Stomach (tissue), 9 donors: ENCODE data around the gene TMEM132D. TPM values are rescaled to one million over a fixed set of nuclear protein-coding genes. Genes with fewer than 3 reads are reported as not detected.

Experiments
- DNase-seq, 2 donors: peaks; one replicate each; pipeline versions ENCODE4 v3.0.0 to v3.0.0-alpha.2; 2013 to 2019
- H3K27ac ChIP-seq, 5 donors: fragments of 200-600 bp in 4 of 5; sonication (generic) in 4 of 5; one replicate each; pipeline ENCODE4 v1.5.1; 2013 to 2019; ENCODE audit warnings: mild to moderate bottlenecking in 1 of 5, moderate library complexity in 1 of 5
- H3K27me3 ChIP-seq, 3 donors: fragments of 200-600 bp; sonication (generic); one replicate each; pipeline ENCODE4 v1.5.1; 2017 to 2019; ENCODE audit warnings: mixed run types in 1 of 3
- H3K36me3 ChIP-seq, 4 donors: fragments of 200-600 bp; sonication (generic); 1 replicate in 3 of 4; 2 replicates in 1 of 4; pipeline ENCODE4 v1.5.1; 2016 to 2019
- H3K4me1 ChIP-seq, 4 donors: fragments of 200-600 bp; sonication (generic); one replicate each; pipeline ENCODE4 v1.5.1; 2016 to 2019
- H3K4me3 ChIP-seq, 4 donors: fragments of 200-600 bp; sonication (generic) in 3 of 4; one replicate each; pipeline ENCODE4 v1.5.1; 2016 to 2019; ENCODE audit warnings: mild to moderate bottlenecking in 1 of 4
- H3K9me3 ChIP-seq, 4 donors: fragments of 200-600 bp; sonication (generic); one replicate each; pipeline ENCODE4 v1.5.1; 2016 to 2019
- EP300 ChIP-seq: sonication (generic); formaldehyde crosslinking; IDR thresholded peaks from one replicate; pipeline ENCODE4 v1.6.1; 2017; ENCODE audit warnings: antibody characterized with exemption
- POLR2A ChIP-seq, 4 donors: fragments of 450-650 bp; IDR thresholded peaks; one replicate each; pipeline ENCODE4 v1.6.1; 2016; ENCODE audit warnings: antibody characterized with exemption in 4 of 4, control low read depth in 2 of 4, mild to moderate bottlenecking in 1 of 4, moderate library complexity in 1 of 4
- POLR2AphosphoS5 ChIP-seq, 3 donors: sonication (generic); formaldehyde crosslinking; IDR thresholded peaks; one replicate each; pipeline ENCODE4 v1.6.1; 2016; ENCODE audit warnings: antibody characterized with exemption in 3 of 3
- WGBS, 5 donors: extraction: QIAGEN DNeasy Blood & Tissue Kit in 3 of 5; methylation state at CpG; one replicate each; pipeline versions ENCODE4 v1.1.5 to v1.1.7; 2013 to 2018; 5-methylcytosine and 5-hydroxymethylcytosine counted together
- intact Hi-C: fragments of 100-400 bp; cut with DNase I; formaldehyde crosslinking; loops from one replicate; pipeline ENCODE4 v1.15.1; 2023; ENCODE audit warnings: low total_unique reads
- polyA plus RNA-seq, 3 donors: library from polyadenylated mRNA; stranded (reverse); fragments of 200-250 nt; gene quantifications; one replicate each; pipeline ENCODE4 v1.2.3, GENCODE V29; 2013
- total RNA-seq, 5 donors: library from RNA; depleted of rRNA; stranded (reverse); fragments of >200 nt; gene quantifications; one replicate each; pipeline versions ENCODE4 v1.1.0 to v1.2.3, GENCODE V29; 2014 to 2016
- TF ChIP-seq, protein P1 (sequence below), 7 experiments: fragments of 450-650 bp in 4 of 7; fragments of 200-600 bp in 3 of 7; sonication (generic) in 3 of 7; IDR thresholded peaks; one replicate each; pipeline ENCODE4 v1.5.1; 2016 to 2019; ENCODE audit warnings: antibody characterized with exemption in 7 of 7, control low read depth in 2 of 7, mild to moderate bottlenecking in 1 of 7
- donor health status: healthy with polysubstance abuse.
- donor health status: Bipolar disorder and iron deficiency.
- donor health status: healthy.

TMEM132D gene
- total and polyA plus RNA-seq, 8 donors, result 0.29 to 0.92 TPM; not detected in 6

DNA sequence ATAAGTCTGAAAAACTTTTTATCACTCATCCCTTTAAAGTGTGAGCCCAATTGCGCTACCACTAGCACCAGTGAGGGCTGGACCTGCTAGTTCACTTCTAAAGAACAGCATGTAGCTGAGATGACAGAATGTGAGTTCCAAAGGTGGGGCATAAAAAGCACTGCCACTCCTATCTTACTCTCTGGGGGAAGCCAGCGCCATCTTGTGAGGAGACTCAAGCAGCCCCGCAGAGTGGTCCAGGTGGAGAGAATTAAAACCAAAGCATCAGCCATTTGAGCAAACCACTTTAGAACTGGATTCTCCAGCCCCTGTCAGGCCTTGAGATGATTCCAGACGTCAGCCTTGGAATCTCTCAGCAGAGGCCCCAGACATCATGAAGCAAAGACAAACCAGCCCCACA is 39.9 kb downstream of the TMEM132D start:
- H3K36me3 ChIP-seq, result no peaks in the 10 kb centered on the region
- H3K4me1 ChIP-seq, result no peaks in the 10 kb centered on the region
- DNase-seq, result no peak
- no peak overlapping the region for H3K27ac ChIP-seq
- no peak overlapping the region for H3K4me3 ChIP-seq
- intact Hi-C loops, result no loop called here
- TF ChIP-seq POLR2A (IDR thresholded peaks at IDR 0.05) (no peak), EP300 (no peak), POLR2AphosphoS5 (IDR thresholded peaks at IDR 0.05) (no peak)
- TF ChIP-seq, protein P1, sequence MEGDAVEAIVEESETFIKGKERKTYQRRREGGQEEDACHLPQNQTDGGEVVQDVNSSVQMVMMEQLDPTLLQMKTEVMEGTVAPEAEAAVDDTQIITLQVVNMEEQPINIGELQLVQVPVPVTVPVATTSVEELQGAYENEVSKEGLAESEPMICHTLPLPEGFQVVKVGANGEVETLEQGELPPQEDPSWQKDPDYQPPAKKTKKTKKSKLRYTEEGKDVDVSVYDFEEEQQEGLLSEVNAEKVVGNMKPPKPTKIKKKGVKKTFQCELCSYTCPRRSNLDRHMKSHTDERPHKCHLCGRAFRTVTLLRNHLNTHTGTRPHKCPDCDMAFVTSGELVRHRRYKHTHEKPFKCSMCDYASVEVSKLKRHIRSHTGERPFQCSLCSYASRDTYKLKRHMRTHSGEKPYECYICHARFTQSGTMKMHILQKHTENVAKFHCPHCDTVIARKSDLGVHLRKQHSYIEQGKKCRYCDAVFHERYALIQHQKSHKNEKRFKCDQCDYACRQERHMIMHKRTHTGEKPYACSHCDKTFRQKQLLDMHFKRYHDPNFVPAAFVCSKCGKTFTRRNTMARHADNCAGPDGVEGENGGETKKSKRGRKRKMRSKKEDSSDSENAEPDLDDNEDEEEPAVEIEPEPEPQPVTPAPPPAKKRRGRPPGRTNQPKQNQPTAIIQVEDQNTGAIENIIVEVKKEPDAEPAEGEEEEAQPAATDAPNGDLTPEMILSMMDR (IDR thresholded peaks at IDR 0.05), result no peak
- WGBS, 5 donors, result 68 to 82% (median 68%) methylated on average over 4 of the region's 4 CpGs
- no peaks in the 10 kb centered on the region for H3K27me3 ChIP-seq
- H3K9me3 ChIP-seq, result peaks cover 0 to 26% (median 17%) of the 10 kb centered on the region in 4 donors

DNA sequence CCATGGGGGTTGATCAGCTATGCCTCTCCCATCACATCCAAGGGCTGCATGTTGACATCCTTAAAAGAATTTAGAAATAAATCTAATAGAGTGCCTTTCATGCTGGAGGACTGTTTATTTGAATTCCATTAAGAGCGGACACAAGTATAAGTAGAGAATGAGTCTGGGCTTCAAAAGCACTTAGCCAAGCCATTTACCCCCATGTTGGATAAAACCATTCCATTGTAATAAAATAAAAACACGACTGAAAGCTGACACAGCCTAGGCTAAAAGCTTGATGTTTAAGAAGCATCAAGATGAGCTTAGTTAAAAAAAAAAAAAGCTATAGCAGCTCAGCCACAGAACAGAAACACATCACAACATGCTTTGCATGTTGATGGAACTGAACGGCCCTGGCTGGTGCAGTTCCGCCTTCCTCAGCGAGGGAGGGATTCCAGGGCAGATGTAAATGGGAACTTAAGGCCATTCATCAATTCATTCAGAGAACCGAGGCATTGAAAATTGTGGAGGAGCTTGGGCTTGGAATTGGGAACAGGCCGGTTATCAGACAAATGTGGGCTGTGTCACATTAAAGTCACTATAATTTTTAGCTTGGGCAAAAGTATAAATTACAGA is 41.2 kb downstream of the TMEM132D start:
- intact Hi-C loops, result no loop called here
- H3K4me3 ChIP-seq, result no peak overlapping the region
- H3K4me1 ChIP-seq, result no peaks in the 10 kb centered on the region
- TF ChIP-seq POLR2AphosphoS5 (IDR thresholded peaks at IDR 0.05), result no peak
- TF ChIP-seq EP300, result no peak
- no peak for TF ChIP-seq POLR2A (IDR thresholded peaks at IDR 0.05)
- TF ChIP-seq, protein P1 (IDR thresholded peaks at IDR 0.05), result no peak
- no peaks in the 10 kb centered on the region for H3K27me3 ChIP-seq
- no peak for DNase-seq
- no peak overlapping the region for H3K27ac ChIP-seq
- H3K9me3 ChIP-seq, result peaks cover 0 to 26% (median 17%) of the 10 kb centered on the region in 4 donors
- H3K36me3 ChIP-seq, result no peaks in the 10 kb centered on the region
- WGBS, 5 donors, result 43 to 61% (median 50%) methylated on average over 7 of the region's 7 CpGs

DNA sequence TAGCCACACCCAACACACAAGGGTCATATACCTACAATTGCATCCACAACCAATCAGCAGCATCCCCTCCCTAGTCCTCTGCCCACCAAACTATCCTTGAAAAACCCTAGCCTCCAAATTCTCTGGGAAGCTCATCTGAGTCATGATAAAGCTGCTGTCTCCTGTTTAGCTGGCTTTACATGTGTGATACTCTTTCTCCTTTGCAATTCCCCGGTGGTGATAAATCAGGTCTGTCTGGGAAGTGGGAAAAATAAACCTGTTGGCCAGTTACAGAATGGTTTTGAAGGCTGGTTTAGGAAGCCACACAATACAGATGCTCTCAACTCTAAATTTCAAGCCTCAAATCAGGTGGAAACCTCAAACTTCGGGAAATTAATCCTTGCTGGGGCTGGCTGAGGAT is 41.9 kb downstream of the TMEM132D start:
- no peaks in the 10 kb centered on the region for H3K27me3 ChIP-seq
- no peak overlapping the region for H3K27ac ChIP-seq
- no peak overlapping the region for H3K4me3 ChIP-seq
- H3K4me1 ChIP-seq, result no peaks in the 10 kb centered on the region
- no peaks in the 10 kb centered on the region for H3K36me3 ChIP-seq
- TF ChIP-seq EP300, result no peak
- TF ChIP-seq, protein P1 (IDR thresholded peaks at IDR 0.05), result no peak
- peaks cover 0 to 22% (median 17%) of the 10 kb centered on the region in 4 donors for H3K9me3 ChIP-seq
- no peak for DNase-seq
- intact Hi-C loops, result no loop called here
- WGBS, 5 donors, result 29 to 58% (median 56%) methylated on average over 2 of the region's 2 CpGs

DNA sequence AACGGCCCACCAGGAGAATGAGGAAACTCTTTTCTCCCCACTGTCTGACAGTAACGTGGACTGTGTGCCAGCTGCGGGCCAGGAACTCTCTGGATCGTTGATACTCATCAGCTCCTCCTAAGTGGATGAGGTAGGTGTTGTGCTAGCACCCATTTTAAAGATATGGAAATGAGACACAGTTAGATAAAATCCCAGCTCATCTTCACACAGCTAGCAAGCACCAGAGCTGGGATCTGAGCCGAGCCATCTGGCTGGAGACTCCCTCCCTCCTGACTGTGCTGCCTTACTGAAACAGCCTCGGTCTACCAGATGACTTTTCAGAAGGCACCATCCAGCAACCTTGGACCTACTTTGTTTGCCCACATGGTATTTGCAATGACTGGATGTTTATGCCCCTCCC is 49.2 kb downstream of the TMEM132D start:
- H3K27ac ChIP-seq, result no peak overlapping the region
- no peaks in the 10 kb centered on the region for H3K9me3 ChIP-seq
- H3K4me3 ChIP-seq, result no peak overlapping the region
- DNase-seq, result no peak
- no peak for TF ChIP-seq EP300
- TF ChIP-seq POLR2A (IDR thresholded peaks at IDR 0.05), result no peak
- no peak for TF ChIP-seq POLR2AphosphoS5 (IDR thresholded peaks at IDR 0.05)
- TF ChIP-seq, protein P1 (IDR thresholded peaks at IDR 0.05), result no peak
- no peaks in the 10 kb centered on the region for H3K27me3 ChIP-seq
- H3K36me3 ChIP-seq, result no peaks in the 10 kb centered on the region
- H3K4me1 ChIP-seq, result no peaks in the 10 kb centered on the region
- intact Hi-C loops, result no loop called here
- 60 to 80% (median 73%) methylated on average over 6 of the region's 6 CpGs for WGBS, 5 donors
